Gastrocnemius medialis (tissue), 4 donors: Measurements from ENCODE around the gene ADSL. TPM values are rescaled to one million over a fixed set of nuclear protein-coding genes. Genes with fewer than 3 reads are reported as not detected.

Experiments
- ATAC-seq, 2 donors: fragments of 150-250 bp; one replicate each; pipeline ENCODE4 v1.9.1; 2016
- DNase-seq, 2 donors: peaks; one replicate each; pipeline ENCODE4 v3.0.0-alpha.2; 2019
- H3K27ac ChIP-seq, 4 donors: fragments of 200-600 bp; sonication (generic); 1 replicate in 1 of 4; 2 replicates in 3 of 4; pipeline ENCODE4 v1.5.1; 2016 to 2018; ENCODE audit warnings: mild to moderate bottlenecking in 2 of 4, moderate library complexity in 1 of 4
- H3K27me3 ChIP-seq, 3 donors: fragments of 200-600 bp; sonication (generic) in 2 of 3; 1 replicate in 1 of 3; 2 replicates in 2 of 3; pipeline versions ENCODE4 v1.5.1 to v1.6.0; 2016 to 2019; ENCODE audit warnings: mild to moderate bottlenecking in 1 of 3, moderate library complexity in 1 of 3
- H3K36me3 ChIP-seq, 2 donors: fragments of 200-600 bp; sonication (generic) in 1 of 2; one replicate each; pipeline ENCODE4 v1.5.1; 2017 to 2018
- H3K4me1 ChIP-seq, 2 donors: fragments of 200-600 bp; sonication (generic) in 1 of 2; one replicate each; pipeline ENCODE4 v1.5.1; 2016 to 2017; ENCODE audit warnings: mild to moderate bottlenecking in 2 of 2
- H3K4me3 ChIP-seq, 4 donors: fragments of 200-600 bp; sonication (generic) in 3 of 4; 1 replicate in 1 of 4; 2 replicates in 3 of 4; pipeline ENCODE4 v1.5.1; 2016 to 2019; ENCODE audit warnings: mild to moderate bottlenecking in 2 of 4
- H3K9me3 ChIP-seq, 3 donors: fragments of 200-600 bp; sonication (generic) in 2 of 3; 1 replicate in 1 of 3; 2 replicates in 2 of 3; pipeline ENCODE4 v1.5.1; 2016 to 2019
- CTCF ChIP-seq, 5 experiments: fragments of 450-650 bp in 3 of 5; fragments of 200-600 bp in 2 of 5; sonication (generic) in 2 of 5; IDR thresholded peaks in 4 of 5; conservative IDR thresholded peaks in 1 of 5; 1 replicate in 4 of 5; 2 replicates in 1 of 5; pipeline ENCODE4 v1.5.1; 2016 to 2019; ENCODE audit warnings: antibody characterized with exemption in 5 of 5, mild to moderate bottlenecking in 3 of 5, moderate library complexity in 3 of 5
- POLR2A ChIP-seq, 2 donors: fragments of 450-650 bp; IDR thresholded peaks; one replicate each; pipeline ENCODE4 v1.6.1; 2017; ENCODE audit warnings: antibody characterized with exemption in 2 of 2, mild to moderate bottlenecking in 2 of 2, moderate library complexity in 2 of 2
- in situ Hi-C, 4 donors: fragments of 200-750 bp; cut with MboI; loops; one replicate each; pipeline versions ENCODE4 v1.15.0 to v1.8.0; 2017; ENCODE audit warnings: low sequenced_read_pairs in 4 of 4
- intact Hi-C: fragments of 100-400 bp; cut with DNase I; formaldehyde crosslinking; loops from one replicate; pipeline ENCODE4 v1.15.1; 2023; ENCODE audit warnings: low total_unique reads
- total RNA-seq, 4 donors: library from RNA; depleted of rRNA; stranded (reverse); fragments of >200 nt; gene quantifications; one replicate each; pipeline versions ENCODE4 v1.1.0 to v1.2.3, GENCODE V29; 2016

The ADSL gene
- total RNA-seq, 4 donors from 2014 or later = 249 to 283 (median 262) TPM

- peaks cover 0 to 62% of the 10 kb centered on the region in 2 donors for H3K36me3 ChIP-seq
- no peak for DNase-seq
- no peak for TF ChIP-seq POLR2A (IDR thresholded peaks at IDR 0.05)
- TF ChIP-seq CTCF (IDR thresholded peaks at IDR 0.05 in 4 of 5, conservative IDR thresholded peaks at IDR 0.05 in 1 of 5) = no peak
- no peak overlapping the region for H3K27ac ChIP-seq
- H3K4me1 ChIP-seq = peaks cover 9 to 13% of the 10 kb centered on the region in 2 donors
- no peaks in the 10 kb centered on the region for H3K27me3 ChIP-seq
- no peak for ATAC-seq
- intact Hi-C loops (no loop called here), in situ Hi-C loops (loop anchor here in 1 of 4 donors (25.0 kb wide), 1 partner anchor 106 kb away; no protein-coding TSS in a partner anchor)
- H3K9me3 ChIP-seq = no peaks in the 10 kb centered on the region
- H3K4me3 ChIP-seq = no peak overlapping the region
Measured at GRCh38 chr22:40418366-40419201, 72.3 kb downstream of the ADSL start.

- in situ Hi-C loops = loop anchor here in 1 of 4 donors (25.0 kb wide), 1 partner anchor 107 kb away; no protein-coding TSS in a partner anchor
- Histone ChIP-seq H3K4me3 (no peak overlapping the region), H3K36me3 (peaks cover 0 to 62% of the 10 kb centered on the region in 2 donors), H3K4me1 (peaks cover 16 to 19% of the 10 kb centered on the region in 2 donors), H3K27ac (no peak overlapping the region), H3K27me3 (no peaks in the 10 kb centered on the region), H3K9me3 (no peaks in the 10 kb centered on the region)
- ATAC-seq (no peak), DNase-seq (no peak)
- intact Hi-C loops = no loop called here
- TF ChIP-seq CTCF (IDR thresholded peaks at IDR 0.05 in 4 of 5, conservative IDR thresholded peaks at IDR 0.05 in 1 of 5) = no peak
Measured at GRCh38 chr22:40419718-40420117, 73.4 kb downstream of the ADSL start.

- intact Hi-C loops (no loop called here), in situ Hi-C loops (loop anchor here in 1 of 4 donors (25.0 kb wide), 1 partner anchor 108 kb away; no protein-coding TSS in a partner anchor)
- no peak for DNase-seq
- no peak for TF ChIP-seq CTCF (IDR thresholded peaks at IDR 0.05 in 4 of 5, conservative IDR thresholded peaks at IDR 0.05 in 1 of 5)
- no peak overlapping the region for H3K4me3 ChIP-seq
- H3K27ac ChIP-seq = no peak overlapping the region
- no peak for ATAC-seq
- H3K36me3 ChIP-seq = peaks cover 0 to 62% of the 10 kb centered on the region in 2 donors
- no peaks in the 10 kb centered on the region for H3K9me3 ChIP-seq
- H3K27me3 ChIP-seq = no peaks in the 10 kb centered on the region
- H3K4me1 ChIP-seq = peaks cover 21 to 22% of the 10 kb centered on the region in 2 donors
Measured at GRCh38 chr22:40420341-40421081, 74.2 kb downstream of the ADSL start.

GRCh38 chr22:40421082-40421350 is 74.7 kb downstream of the ADSL start:
- no peak for ATAC-seq
- Histone ChIP-seq H3K4me3 (no peak overlapping the region), H3K27me3 (no peaks in the 10 kb centered on the region), H3K4me1 (peaks cover 21 to 23% of the 10 kb centered on the region in 2 donors), H3K36me3 (peaks cover 0 to 62% of the 10 kb centered on the region in 2 donors), H3K9me3 (no peaks in the 10 kb centered on the region), H3K27ac (no peak overlapping the region)
- TF ChIP-seq CTCF (IDR thresholded peaks at IDR 0.05 in 4 of 5, conservative IDR thresholded peaks at IDR 0.05 in 1 of 5) (no peak), POLR2A (IDR thresholded peaks at IDR 0.05) (no peak)
- no peak for DNase-seq
- intact Hi-C loops (no loop called here), in situ Hi-C loops (loop anchor here in 1 of 4 donors (25.0 kb wide), 1 partner anchor 109 kb away; no protein-coding TSS in a partner anchor)
